GM19035 (cell line): Measurements from ENCODE around the gene ANKRD52.
A peak's percentile ranks its signal among the peaks of the same experiment; 100 is the strongest.
"Not testable (repeated sequence)": the region's sequence is repeated elsewhere in the genome, so short reads cannot be mapped to it uniquely, and the experiment has no call there.

Experiments used
- ATAC-seq: cut with Tn5 transposase; IDR thresholded peaks from one replicate; pipeline ENCODE4 v1.9.1; 2021; ENCODE audit not compliant: unreplicated experiment

ANKRD52 gene

GRCh38 chr12:56213878-56214277 lies 44.3 kb downstream of the ANKRD52 start:
- ATAC-seq: no peak

GRCh38 chr12:56212361-56212760 lies 45.8 kb downstream of the ANKRD52 start:
- no peak for ATAC-seq

GRCh38 chr12:56208006-56208405 lies 50.2 kb downstream of the ANKRD52 start:
- ATAC-seq: no peak

GRCh38 chr12:56206452-56207166 lies 51.6 kb downstream of the ANKRD52 start:
- no peak for ATAC-seq

GRCh38 chr12:56205445-56205844 lies 52.7 kb downstream of the ANKRD52 start:
- ATAC-seq: no peak

- no peak for ATAC-seq
These were observed 53.9 kb downstream of the ANKRD52 start for GRCh38 chr12:56204275-56204674.

GRCh38 chr12:56202838-56203237 lies 55.3 kb downstream of the ANKRD52 start:
- ATAC-seq: no peak

- no peak for ATAC-seq
These were observed 55.8 kb downstream of the ANKRD52 start for GRCh38 chr12:56202366-56202765.

- ATAC-seq: no peak
These were observed 59.3 kb downstream of the ANKRD52 start for GRCh38 chr12:56198836-56199235.

GRCh38 chr12:56197921-56198635 lies 60.1 kb downstream of the ANKRD52 start:
- no peak for ATAC-seq

GRCh38 chr12:56196818-56197550 lies 61.2 kb downstream of the ANKRD52 start:
- not testable (repeated sequence) for ATAC-seq

- ATAC-seq: no peak
These were observed 65.1 kb downstream of the ANKRD52 start for GRCh38 chr12:56193025-56193578.

- no peak for ATAC-seq
These were observed 65.6 kb downstream of the ANKRD52 start for GRCh38 chr12:56192582-56192981.

- ATAC-seq: no peak
These were observed 67.5 kb downstream of the ANKRD52 start for GRCh38 chr12:56190695-56191155.

- peak; percentile 21 for ATAC-seq
These were observed 68.1 kb downstream of the ANKRD52 start for GRCh38 chr12:56189918-56190694.

GRCh38 chr12:56189099-56189917 lies 68.9 kb downstream of the ANKRD52 start, which contains the start of gene SMARCC2:
Gene SMARCC2 (minus strand): TSS chr12:56189483. CDS start chr12:56189461, 22 bp downstream.
- peak; percentile 81 for ATAC-seq

GRCh38 chr12:56188778-56189098 lies 69.4 kb downstream of the ANKRD52 start:
- no peak for ATAC-seq

- ATAC-seq: no peak
These were observed 69.9 kb downstream of the ANKRD52 start for GRCh38 chr12:56188131-56188777.
